C4-2B (cell line): ENCODE measurements around the gene UQCC5.

ENCODE experiments used
- ZFX ChIP-seq: fragments of 450-650 bp; IDR thresholded peaks from 2 replicates; pipeline ENCODE4 v1.6.1; 2017
- TF ChIP-seq, protein P1 (sequence below): fragments of 450-650 bp; conservative IDR thresholded peaks from 2 replicates; pipeline ENCODE4 v1.5.1; 2017; ENCODE audit warnings: mild to moderate bottlenecking

DNA sequence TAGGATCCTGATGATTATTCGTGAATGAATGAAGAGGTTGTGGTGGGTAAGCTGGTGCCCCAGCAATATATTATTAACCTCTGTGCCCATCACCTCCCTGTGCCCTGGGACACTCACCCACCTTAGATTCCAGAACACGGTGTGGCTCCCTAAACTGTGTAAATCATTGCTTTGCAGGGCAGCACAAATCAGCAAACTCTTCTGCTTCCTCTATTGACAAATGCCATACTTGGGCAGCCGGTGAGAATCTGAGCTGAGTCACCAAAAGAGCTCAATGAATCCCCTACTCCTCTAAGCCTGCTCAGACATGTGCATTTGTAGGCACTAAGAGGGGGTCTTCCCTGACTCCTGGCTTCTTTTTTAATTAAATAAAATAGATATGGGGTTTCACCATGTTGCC is 15.7 kb downstream of the UQCC5 start:
- TF ChIP-seq, protein P1, sequence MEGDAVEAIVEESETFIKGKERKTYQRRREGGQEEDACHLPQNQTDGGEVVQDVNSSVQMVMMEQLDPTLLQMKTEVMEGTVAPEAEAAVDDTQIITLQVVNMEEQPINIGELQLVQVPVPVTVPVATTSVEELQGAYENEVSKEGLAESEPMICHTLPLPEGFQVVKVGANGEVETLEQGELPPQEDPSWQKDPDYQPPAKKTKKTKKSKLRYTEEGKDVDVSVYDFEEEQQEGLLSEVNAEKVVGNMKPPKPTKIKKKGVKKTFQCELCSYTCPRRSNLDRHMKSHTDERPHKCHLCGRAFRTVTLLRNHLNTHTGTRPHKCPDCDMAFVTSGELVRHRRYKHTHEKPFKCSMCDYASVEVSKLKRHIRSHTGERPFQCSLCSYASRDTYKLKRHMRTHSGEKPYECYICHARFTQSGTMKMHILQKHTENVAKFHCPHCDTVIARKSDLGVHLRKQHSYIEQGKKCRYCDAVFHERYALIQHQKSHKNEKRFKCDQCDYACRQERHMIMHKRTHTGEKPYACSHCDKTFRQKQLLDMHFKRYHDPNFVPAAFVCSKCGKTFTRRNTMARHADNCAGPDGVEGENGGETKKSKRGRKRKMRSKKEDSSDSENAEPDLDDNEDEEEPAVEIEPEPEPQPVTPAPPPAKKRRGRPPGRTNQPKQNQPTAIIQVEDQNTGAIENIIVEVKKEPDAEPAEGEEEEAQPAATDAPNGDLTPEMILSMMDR = no peak
- TF ChIP-seq ZFX = no peak
